HG03378 (cell line): ENCODE measurements around the gene MUC20.

Source experiments
- ATAC-seq: cut with Tn5 transposase; IDR thresholded peaks from one replicate; pipeline ENCODE4 v1.9.1; 2021; ENCODE audit warnings: mild to moderate bottlenecking, moderate library complexity; ENCODE audit not compliant: unreplicated experiment

MUC20 gene

GRCh38 chr3:195754141-195754540 lies 33.4 kb downstream of the MUC20 start:
- no peak for ATAC-seq

GRCh38 chr3:195754906-195755305 lies 34.1 kb downstream of the MUC20 start:
- no peak for ATAC-seq

GRCh38 chr3:195755391-195755790 lies 34.6 kb downstream of the MUC20 start:
- no peak for ATAC-seq

- no peak for ATAC-seq
Observed at GRCh38 chr3:195755791-195756676, 35.3 kb downstream of the MUC20 start.

- ATAC-seq = no peak
Observed at GRCh38 chr3:195757438-195757770, 36.6 kb downstream of the MUC20 start.

- no peak for ATAC-seq
Observed at GRCh38 chr3:195757827-195758226, 37.0 kb downstream of the MUC20 start.

GRCh38 chr3:195758721-195759353 lies 38.1 kb downstream of the MUC20 start:
- no peak for ATAC-seq

- no peak for ATAC-seq
Observed at GRCh38 chr3:195760345-195761122, 39.8 kb downstream of the MUC20 start.

- no peak for ATAC-seq
Observed at GRCh38 chr3:195761123-195761566, 40.4 kb downstream of the MUC20 start.

GRCh38 chr3:195761567-195762248 lies 40.9 kb downstream of the MUC20 start:
- no peak for ATAC-seq

GRCh38 chr3:195762249-195762585 lies 41.4 kb downstream of the MUC20 start:
- no peak for ATAC-seq

- no peak for ATAC-seq
Observed at GRCh38 chr3:195762611-195763010, 41.8 kb downstream of the MUC20 start.

GRCh38 chr3:195763076-195763830 lies 42.5 kb downstream of the MUC20 start:
- no peak for ATAC-seq

GRCh38 chr3:195763843-195764825 lies 43.4 kb downstream of the MUC20 start:
- no peak for ATAC-seq

- no peak for ATAC-seq
Observed at GRCh38 chr3:195764961-195765706, 44.4 kb downstream of the MUC20 start.

- ATAC-seq = no peak
Observed at GRCh38 chr3:195766671-195767070, 45.9 kb downstream of the MUC20 start.

GRCh38 chr3:195767792-195768191 lies 47.0 kb downstream of the MUC20 start:
- no peak for ATAC-seq

- ATAC-seq = no peak
Observed at GRCh38 chr3:195768414-195768813, 47.6 kb downstream of the MUC20 start.
